ENCODE data around the gene POLE.

Gene POLE

GRCh38 chr12:132625731-132626430 lies 61.3 kb downstream of the POLE start:
- no peak overlapping the region for H3K4me3 ChIP-seq (ENCODE audit: low read depth, low read length)
- DNase-seq (ENCODE audit: low read depth), result no peak
- no peak for TF ChIP-seq POLR2A (IDR thresholded peaks at IDR 0.05; ENCODE audit: extremely low read depth, insufficient read length)
- no peak for TF ChIP-seq CTCF (IDR thresholded peaks at IDR 0.05; ENCODE audit: low read depth, low read length)
- TF ChIP-seq, protein P1, sequence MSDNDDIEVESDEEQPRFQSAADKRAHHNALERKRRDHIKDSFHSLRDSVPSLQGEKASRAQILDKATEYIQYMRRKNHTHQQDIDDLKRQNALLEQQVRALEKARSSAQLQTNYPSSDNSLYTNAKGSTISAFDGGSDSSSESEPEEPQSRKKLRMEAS (IDR thresholded peaks at IDR 0.05; ENCODE audit: low read depth, low read length), result no peak
- no peak for TF ChIP-seq MYC (IDR thresholded peaks at IDR 0.05; ENCODE audit: low read depth, low read length)

DNA sequence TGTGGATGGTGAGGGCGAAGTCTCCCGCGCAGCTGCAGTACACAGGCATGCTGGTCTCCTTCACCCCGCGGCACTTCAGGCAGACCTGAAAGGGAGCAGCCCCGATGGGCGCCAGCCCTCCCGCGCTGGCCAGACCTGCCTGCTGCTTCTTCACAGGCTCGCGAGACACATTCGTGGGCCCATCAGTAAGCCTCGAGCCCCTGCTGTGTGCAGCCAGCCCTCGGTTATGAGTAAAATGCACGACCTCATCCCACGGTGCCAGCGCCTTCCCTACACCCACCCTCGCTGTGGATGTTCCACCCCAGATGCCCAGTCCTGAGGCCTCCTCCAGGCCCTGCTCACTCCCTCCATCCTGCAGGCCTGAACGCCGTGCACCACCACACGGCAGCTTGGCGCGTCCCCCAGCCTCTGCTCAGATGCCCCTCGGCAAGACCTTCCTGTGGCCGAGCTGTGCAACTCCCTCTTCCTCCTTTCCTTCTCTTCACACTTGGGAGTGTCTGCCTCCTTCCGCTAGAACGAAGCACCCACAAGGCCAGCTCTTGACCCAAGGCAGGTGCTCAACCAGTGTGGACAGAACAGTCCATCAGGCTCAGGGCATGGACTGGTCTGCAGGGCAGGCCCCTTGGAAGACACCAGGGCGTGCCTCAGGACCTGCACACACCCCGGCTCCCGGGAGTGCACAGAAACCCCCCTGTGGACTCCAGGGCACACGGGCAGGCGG lies 62.1 kb downstream of the POLE start:
- H3K4me3 ChIP-seq (ENCODE audit: low read depth, low read length), result no peak overlapping the region
- no peak for DNase-seq (ENCODE audit: low read depth)
- no peak for TF ChIP-seq MYC (IDR thresholded peaks at IDR 0.05; ENCODE audit: low read depth, low read length)
- TF ChIP-seq, protein P1 (IDR thresholded peaks at IDR 0.05; ENCODE audit: low read depth, low read length), result no peak
- TF ChIP-seq CTCF (IDR thresholded peaks at IDR 0.05; ENCODE audit: low read depth, low read length), result no peak
- TF ChIP-seq POLR2A (IDR thresholded peaks at IDR 0.05; ENCODE audit: extremely low read depth, insufficient read length), result no peak

GRCh38 chr12:132624186-132624855 lies 62.8 kb downstream of the POLE start:
- no peak for DNase-seq (ENCODE audit: low read depth)
- no peak overlapping the region for H3K4me3 ChIP-seq (ENCODE audit: low read depth, low read length)
- TF ChIP-seq POLR2A (IDR thresholded peaks at IDR 0.05; ENCODE audit: extremely low read depth, insufficient read length) (no peak), CTCF (IDR thresholded peaks at IDR 0.05; ENCODE audit: low read depth, low read length) (no peak), MYC (IDR thresholded peaks at IDR 0.05; ENCODE audit: low read depth, low read length) (no peak)
- TF ChIP-seq, protein P1 (IDR thresholded peaks at IDR 0.05; ENCODE audit: low read depth, low read length), result no peak

GRCh38 chr12:132623072-132623869 lies 63.9 kb downstream of the POLE start:
- H3K4me3 ChIP-seq (ENCODE audit: low read depth, low read length), result no peak overlapping the region
- DNase-seq (ENCODE audit: low read depth), result no peak
- TF ChIP-seq, protein P1 (IDR thresholded peaks at IDR 0.05; ENCODE audit: low read depth, low read length), result no peak
- no peak for TF ChIP-seq MYC (IDR thresholded peaks at IDR 0.05; ENCODE audit: low read depth, low read length)
- TF ChIP-seq CTCF (IDR thresholded peaks at IDR 0.05; ENCODE audit: low read depth, low read length), result no peak
- TF ChIP-seq POLR2A (IDR thresholded peaks at IDR 0.05; ENCODE audit: extremely low read depth, insufficient read length), result no peak

DNA sequence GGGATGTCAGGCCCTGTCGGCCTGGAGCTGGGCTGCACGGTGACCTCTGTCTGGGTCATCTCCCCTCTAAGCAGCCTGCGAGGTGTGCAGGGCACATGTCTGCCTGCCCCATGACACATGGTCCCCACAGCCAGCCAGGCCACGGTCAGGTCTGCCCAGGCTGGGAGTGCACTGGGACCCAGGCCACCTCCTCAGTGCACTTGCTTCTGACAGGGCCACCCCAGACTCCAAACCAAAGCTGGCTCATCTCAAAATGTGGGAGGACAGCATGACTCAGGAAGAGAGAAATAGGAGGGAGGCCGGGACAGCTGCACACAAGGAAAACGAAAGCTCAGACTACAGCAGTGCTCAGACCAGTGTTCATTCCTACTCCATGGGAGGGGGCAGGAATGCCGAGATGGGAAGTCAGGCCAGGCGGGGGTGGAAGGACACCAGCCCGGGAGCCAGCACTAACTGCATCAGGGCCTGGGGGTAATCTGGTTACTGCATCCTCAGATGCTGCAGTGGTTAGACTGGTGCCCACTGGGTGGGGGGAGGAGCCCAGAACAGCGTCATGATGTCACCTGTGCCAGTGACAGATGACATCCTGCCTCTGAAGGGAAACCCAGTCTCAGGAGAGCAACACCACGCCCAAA lies 64.6 kb downstream of the POLE start:
- DNase-seq (ENCODE audit: low read depth), result peak; percentile 47
- TF ChIP-seq CTCF (IDR thresholded peaks at IDR 0.05; ENCODE audit: low read depth, low read length) (no peak), MYC (IDR thresholded peaks at IDR 0.05; ENCODE audit: low read depth, low read length) (no peak), POLR2A (IDR thresholded peaks at IDR 0.05; ENCODE audit: extremely low read depth, insufficient read length) (peak; percentile 8)
- H3K4me3 ChIP-seq (ENCODE audit: low read depth, low read length), result no peak overlapping the region
